HG03558 (cell line): ENCODE measurements around the gene MDK.

Experiments
- ATAC-seq: cut with Tn5 transposase; IDR thresholded peaks from one replicate; pipeline ENCODE4 v1.9.1; 2021; ENCODE audit warnings: moderate number of reproducible peaks; ENCODE audit not compliant: unreplicated experiment; ENCODE audit errors: extremely low read depth

MDK gene

GRCh38 chr11:46381819-46382645 lies 563 bp downstream of the MDK start:
- no peak for ATAC-seq

DNA sequence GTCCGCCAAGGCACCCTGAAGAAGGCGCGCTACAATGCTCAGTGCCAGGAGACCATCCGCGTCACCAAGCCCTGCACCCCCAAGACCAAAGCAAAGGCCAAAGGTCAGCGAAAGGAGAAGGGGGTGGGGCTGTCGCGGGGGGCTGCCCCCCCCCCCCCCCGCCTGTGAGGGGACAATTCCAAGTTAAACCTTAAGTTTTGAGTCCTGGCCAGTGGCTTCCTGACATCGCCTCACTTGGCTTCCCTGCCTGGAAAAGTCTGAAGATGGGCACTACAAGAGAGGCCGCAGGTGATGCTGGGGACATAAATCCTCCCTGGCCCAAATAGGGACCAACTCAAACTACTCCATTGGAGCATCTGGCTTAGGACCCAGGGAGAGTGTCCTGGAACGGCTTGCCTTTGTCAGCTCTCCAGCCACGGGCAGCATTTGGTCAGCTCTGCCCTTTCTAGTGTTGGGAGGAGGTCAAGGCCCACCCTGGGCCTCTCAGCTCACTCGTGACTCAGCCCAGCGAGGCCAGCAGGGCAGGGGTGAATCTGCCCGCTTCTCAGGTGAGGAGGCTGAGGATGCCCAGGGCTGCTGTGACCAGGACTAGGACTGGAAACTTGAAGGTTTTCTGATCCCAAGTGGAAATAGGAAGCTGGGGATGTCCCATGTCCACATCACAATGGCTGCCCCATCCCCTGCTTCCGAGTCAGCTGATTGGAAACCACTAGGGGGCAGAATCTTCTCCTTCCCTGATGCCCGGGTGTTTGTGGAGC lies 1.4 kb downstream of the MDK start:
- no peak for ATAC-seq

DNA sequence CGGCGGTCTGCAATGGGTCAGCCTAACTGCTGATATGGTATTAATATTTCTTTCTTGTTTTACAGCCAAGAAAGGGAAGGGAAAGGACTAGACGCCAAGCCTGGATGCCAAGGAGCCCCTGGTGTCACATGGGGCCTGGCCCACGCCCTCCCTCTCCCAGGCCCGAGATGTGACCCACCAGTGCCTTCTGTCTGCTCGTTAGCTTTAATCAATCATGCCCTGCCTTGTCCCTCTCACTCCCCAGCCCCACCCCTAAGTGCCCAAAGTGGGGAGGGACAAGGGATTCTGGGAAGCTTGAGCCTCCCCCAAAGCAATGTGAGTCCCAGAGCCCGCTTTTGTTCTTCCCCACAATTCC lies 1.9 kb downstream of the MDK start:
- ATAC-seq = no peak

- ATAC-seq = no peak
Observed at GRCh38 chr11:46383974-46384701, 2.7 kb downstream of the MDK start.

- ATAC-seq = no peak
Observed at GRCh38 chr11:46385169-46386004, 3.9 kb downstream of the MDK start.

DNA sequence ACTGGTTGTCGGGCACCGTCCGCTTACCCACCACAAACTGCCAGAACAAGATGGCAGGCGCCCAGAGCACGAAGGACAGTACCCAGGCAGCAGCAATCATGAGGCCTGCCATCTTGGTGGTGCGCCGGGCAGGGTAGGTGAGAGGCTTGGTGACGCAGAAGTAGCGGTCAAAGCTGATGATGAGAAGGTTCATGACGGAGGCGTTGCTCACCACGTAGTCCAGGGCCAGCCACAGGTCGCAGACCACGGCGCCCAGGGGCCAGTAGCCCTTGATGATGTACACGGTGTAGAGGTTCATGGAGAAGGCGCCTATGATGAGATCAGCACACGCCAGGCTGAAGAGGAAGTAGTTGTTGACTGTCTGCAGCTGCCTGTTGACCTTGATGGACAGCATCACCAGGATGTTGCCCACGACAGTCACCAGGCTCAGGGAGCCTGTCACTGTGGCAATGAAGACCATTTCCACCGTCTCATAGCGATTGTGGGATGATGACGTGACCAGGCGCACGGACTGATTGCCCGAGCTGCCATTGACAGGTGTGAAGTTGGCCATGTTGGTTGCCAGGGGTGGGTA lies 4.6 kb downstream of the MDK start:
- no peak for ATAC-seq

DNA sequence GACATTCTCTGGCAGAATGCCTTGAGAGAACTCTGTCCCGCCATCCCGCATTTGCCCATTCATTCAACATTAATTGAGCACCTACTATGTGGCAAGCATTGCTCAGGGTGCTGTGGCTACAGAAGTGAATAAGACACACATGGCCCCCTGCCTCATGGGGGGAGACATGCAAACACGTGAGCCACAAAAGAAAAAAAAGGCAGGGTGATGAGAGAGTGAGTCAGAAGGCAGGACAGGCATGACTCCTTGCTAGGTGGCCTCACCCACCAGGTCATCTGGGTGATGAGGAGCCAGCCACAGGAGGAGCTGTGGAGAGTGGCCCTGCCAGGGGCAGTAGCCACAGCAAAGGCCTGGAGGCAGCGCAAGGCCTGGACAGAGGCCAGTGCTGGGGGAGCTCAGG lies 5.2 kb downstream of the MDK start:
- no peak for ATAC-seq

DNA sequence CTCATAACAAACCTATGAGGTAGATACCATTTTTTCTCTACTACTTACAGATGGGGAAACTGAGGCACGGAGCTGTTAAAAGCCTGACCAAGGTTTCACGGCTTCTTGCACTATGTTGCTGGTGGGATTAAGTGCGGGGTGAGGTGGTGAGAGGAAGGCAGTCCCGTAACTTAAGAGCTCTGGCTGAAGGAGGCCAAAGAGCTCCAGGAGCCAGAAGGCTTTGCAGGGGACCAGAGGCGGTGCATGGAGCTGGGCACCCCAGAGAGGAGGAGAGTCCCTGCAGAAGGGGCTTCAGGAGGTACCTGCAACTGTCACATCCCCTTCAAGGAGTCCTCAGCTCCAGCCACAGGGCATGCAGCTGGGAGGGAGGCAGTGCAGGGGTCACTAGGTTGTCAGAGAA lies 6.0 kb downstream of the MDK start:
- no peak for ATAC-seq

- ATAC-seq = no peak
Observed at GRCh38 chr11:46387919-46388618, 6.6 kb downstream of the MDK start.

DNA sequence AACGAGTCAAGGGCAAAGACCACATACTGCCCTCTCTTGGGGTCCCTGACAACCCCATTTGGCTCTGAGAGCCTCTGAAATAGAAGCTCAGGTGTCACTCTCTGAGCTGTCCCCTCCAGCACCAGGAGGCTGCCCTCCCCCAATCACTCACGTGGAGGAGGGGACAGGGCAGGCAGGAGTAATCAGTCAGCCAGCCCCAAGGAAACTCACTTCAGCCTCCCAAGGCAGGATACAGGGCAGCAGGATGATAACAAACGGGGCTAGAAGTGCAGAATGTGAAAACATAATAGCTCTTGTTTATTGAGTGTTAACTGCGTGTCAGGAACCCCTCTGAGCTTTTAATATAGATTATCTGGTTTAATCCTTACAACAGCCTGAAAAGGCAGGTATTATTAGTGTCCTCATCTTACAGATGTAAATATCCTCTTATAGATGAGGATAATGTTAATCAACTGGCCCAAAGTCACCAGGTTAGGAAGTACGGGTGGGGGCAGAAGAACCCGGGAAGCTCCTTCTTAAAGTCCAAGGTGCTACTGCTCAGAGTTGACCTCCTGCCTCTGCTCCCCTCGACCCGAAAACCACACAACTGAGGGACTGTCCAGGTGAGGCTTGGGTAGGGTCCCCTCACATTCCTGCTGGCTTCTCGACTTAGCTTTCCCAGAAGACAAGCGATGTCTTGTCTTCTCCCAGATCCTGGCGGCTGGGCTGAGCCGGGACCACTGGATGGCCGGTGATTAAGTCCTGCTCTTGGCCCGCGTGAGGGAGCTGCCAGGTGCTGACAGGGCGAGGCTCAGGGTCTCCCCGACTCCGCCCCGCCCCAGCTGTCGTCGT lies 7.4 kb downstream of the MDK start:
- no peak for ATAC-seq

GRCh38 chr11:46389450-46390330 lies 8.2 kb downstream of the MDK start:
- no peak for ATAC-seq

- ATAC-seq = no peak
Observed at GRCh38 chr11:46390331-46391171, 9.1 kb downstream of the MDK start.

GRCh38 chr11:46391186-46391577 lies 9.7 kb downstream of the MDK start:
- no peak for ATAC-seq

GRCh38 chr11:46391578-46392420 lies 10.3 kb downstream of the MDK start, which contains the start of gene CHRM4:
TSS of gene CHRM4 (minus strand) at chr11:46391776. CDS start at chr11:46386557, 5,219 bp downstream.
- no peak for ATAC-seq

GRCh38 chr11:46392421-46393230 lies 11.2 kb downstream of the MDK start:
- ATAC-seq = no peak
